ENCODE measurements around the gene SCG3. TPM values are rescaled to one million over a fixed set of nuclear protein-coding genes. Genes with fewer than 3 reads are reported as not detected.
"Not testable (repeated sequence)": the region's sequence is repeated elsewhere in the genome, so short reads cannot be mapped to it uniquely, and the experiment has no call there.

The SCG3 gene
- total RNA-seq = not detected in 3 replicates
- long read RNA-seq = 0 reads

DNA sequence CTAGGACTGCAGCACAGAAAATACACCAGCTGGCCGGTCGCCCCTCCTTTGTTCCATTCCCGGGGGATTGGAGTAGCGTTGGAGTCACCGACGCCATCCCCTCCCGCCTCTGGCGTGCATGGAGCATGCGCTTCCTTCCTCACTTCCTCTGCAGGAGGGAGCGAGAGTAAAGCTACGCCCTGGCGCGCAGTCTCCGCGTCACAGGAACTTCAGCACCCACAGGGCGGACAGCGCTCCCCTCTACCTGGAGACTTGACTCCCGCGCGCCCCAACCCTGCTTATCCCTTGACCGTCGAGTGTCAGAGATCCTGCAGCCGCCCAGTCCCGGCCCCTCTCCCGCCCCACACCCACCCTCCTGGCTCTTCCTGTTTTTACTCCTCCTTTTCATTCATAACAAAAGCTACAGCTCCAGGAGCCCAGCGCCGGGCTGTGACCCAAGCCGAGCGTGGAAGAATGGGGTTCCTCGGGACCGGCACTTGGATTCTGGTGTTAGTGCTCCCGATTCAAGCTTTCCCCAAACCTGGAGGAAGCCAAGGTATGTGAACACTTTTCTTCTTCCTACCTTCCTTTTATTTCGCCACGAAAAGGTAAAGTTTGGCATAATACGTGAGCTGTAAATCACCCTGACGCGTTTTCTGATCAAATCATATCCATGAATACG lies at the start of gene SCG3:
TSS of gene SCG3 (plus strand) at position 201 of the 661 bp plus-strand sequence. CDS start at position 454, 253 bp downstream.
- H3K4me3 Mint-ChIP-seq (ENCODE audit: unreplicated experiment) = peak within 1 kb of the TSS; percentile 64
- no peak within 1 kb of the TSS for H3K27ac Mint-ChIP-seq (ENCODE audit: unreplicated experiment)
- TF ChIP-seq, protein P1, sequence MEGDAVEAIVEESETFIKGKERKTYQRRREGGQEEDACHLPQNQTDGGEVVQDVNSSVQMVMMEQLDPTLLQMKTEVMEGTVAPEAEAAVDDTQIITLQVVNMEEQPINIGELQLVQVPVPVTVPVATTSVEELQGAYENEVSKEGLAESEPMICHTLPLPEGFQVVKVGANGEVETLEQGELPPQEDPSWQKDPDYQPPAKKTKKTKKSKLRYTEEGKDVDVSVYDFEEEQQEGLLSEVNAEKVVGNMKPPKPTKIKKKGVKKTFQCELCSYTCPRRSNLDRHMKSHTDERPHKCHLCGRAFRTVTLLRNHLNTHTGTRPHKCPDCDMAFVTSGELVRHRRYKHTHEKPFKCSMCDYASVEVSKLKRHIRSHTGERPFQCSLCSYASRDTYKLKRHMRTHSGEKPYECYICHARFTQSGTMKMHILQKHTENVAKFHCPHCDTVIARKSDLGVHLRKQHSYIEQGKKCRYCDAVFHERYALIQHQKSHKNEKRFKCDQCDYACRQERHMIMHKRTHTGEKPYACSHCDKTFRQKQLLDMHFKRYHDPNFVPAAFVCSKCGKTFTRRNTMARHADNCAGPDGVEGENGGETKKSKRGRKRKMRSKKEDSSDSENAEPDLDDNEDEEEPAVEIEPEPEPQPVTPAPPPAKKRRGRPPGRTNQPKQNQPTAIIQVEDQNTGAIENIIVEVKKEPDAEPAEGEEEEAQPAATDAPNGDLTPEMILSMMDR (IDR thresholded peaks at IDR 0.05) = no peak
- H3K36me3 Mint-ChIP-seq (ENCODE audit: low read depth) = no peaks in the 10 kb centered on the region
- no peaks in the 10 kb centered on the region for H3K9me3 Mint-ChIP-seq (ENCODE audit: low read depth)
- peaks cover 8% of the 10 kb centered on the region for H3K4me1 Mint-ChIP-seq (ENCODE audit: low read depth)
- peaks cover 38% of the 10 kb centered on the region for H3K27me3 Mint-ChIP-seq (ENCODE audit: low read depth)
- peak; percentile 90 for DNase-seq (ENCODE audit: low spot score)

DNA sequence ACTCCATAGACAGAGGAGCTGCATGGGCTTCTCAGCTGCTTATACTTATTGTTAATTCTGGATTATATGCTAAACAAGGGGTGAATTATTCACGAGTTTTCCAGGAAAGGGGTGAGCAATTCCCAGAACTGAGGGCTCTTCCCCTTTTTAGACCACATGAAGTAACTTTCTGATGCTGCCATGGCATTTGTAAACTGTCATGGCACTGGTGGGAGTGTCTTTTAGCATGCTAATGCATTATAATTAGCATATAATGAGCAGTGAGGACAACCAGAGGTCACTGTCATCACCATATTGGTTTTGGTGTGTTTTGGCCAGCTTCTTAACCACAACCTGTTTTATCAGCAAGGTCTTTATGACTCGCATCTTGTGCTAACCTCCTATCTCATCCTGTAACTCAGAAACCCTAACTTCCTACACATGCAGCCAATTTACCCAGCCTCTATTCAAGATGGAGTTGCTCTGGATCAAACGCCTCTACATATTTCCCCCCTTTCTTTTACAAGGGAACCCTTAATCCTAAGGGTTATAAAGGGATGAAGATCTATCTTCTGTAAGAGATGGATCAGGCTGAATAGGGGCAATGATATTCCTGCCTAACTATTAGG lies 46.6 kb upstream of the SCG3 start:
- no peaks in the 10 kb centered on the region for H3K36me3 Mint-ChIP-seq (ENCODE audit: low read depth)
- TF ChIP-seq, protein P1 (IDR thresholded peaks at IDR 0.05) = no peak
- no peak for DNase-seq (ENCODE audit: low spot score)
- no peak overlapping the region for H3K4me3 Mint-ChIP-seq (ENCODE audit: unreplicated experiment)
- no peaks in the 10 kb centered on the region for H3K9me3 Mint-ChIP-seq (ENCODE audit: low read depth)
- peaks cover 10% of the 10 kb centered on the region for H3K27me3 Mint-ChIP-seq (ENCODE audit: low read depth)
- H3K27ac Mint-ChIP-seq (ENCODE audit: unreplicated experiment) = no peak overlapping the region
- H3K4me1 Mint-ChIP-seq (ENCODE audit: low read depth) = no peaks in the 10 kb centered on the region

DNA sequence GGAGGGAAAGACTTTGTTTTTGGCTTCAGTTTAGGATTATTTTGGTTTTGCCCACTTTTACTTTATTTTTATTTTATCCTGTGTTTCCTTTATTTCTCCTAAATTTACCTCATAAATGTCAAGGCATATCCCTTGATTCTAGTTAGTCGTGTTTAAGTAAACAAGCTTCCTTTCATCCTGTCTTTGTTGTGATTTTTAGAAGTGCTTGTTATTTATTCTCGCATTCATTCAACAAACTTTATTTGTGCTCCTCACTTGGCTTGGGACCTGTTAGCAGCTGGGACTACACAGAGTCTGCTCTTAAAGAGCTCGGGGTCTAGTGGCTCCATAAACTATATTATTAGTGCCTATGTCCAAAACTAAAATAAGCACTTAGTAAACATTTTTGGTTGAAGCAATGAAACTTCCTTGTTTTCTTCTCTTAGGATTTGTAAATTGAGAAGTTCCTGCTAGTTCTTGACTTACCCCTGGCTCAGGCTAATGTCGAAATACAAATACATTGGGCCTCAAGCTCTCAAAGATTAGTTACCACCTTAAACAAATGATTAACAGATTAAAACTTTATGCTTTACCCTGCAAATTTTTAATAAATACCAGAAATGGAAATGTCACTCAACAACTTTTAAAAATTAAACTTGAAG lies 39.7 kb upstream of the SCG3 start:
- no peaks in the 10 kb centered on the region for H3K36me3 Mint-ChIP-seq (ENCODE audit: low read depth)
- no peak for DNase-seq (ENCODE audit: low spot score)
- H3K27ac Mint-ChIP-seq (ENCODE audit: unreplicated experiment) = no peak overlapping the region
- H3K4me3 Mint-ChIP-seq (ENCODE audit: unreplicated experiment) = no peak overlapping the region
- no peaks in the 10 kb centered on the region for H3K9me3 Mint-ChIP-seq (ENCODE audit: low read depth)
- no peaks in the 10 kb centered on the region for H3K4me1 Mint-ChIP-seq (ENCODE audit: low read depth)
- H3K27me3 Mint-ChIP-seq (ENCODE audit: low read depth) = peaks cover 6% of the 10 kb centered on the region
- TF ChIP-seq, protein P1 (IDR thresholded peaks at IDR 0.05) = no peak

DNA sequence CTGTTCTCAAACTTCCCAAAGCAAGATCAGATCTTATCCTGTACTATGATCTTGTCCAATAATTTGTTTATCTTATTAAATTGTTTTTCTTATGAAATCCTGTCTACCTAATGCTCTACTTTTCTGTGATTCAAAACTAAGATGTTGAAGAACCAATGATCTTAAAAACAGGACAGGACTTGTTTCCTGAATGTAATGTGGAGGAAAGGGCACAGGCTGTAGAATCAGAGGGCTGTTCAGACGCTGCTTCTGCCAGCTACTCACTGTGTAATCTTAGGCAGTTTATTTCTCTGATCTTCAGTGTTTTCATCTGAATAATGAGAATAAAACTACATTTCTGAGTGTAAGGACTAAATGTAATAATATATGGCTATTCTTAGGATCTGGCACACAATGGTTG lies 38.6 kb upstream of the SCG3 start:
- TF ChIP-seq, protein P1 (IDR thresholded peaks at IDR 0.05) = no peak

DNA sequence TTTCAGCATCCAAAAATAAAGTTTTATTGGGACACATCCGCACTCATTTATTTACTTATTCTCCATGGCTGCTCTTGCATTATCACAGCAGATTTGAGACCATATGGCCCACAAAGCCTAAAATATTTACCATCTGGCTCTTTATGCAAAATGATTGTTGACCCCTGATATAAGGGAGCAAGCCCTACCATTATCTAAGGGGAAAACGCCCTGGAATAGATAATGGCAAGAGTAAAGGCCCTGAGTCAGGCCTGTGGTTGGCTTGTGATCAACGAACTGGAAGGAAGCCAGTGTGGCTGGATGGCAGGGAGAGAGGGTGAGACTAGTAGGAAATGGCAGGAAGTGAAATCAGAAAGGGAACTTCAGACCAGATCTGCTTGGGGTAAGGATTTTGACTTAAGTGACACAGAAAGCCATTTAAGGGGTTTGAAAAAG lies 34.2 kb upstream of the SCG3 start:
- H3K36me3 Mint-ChIP-seq (ENCODE audit: low read depth) = no peaks in the 10 kb centered on the region
- H3K9me3 Mint-ChIP-seq (ENCODE audit: low read depth) = no peaks in the 10 kb centered on the region
- H3K27ac Mint-ChIP-seq (ENCODE audit: unreplicated experiment) = no peak overlapping the region
- H3K27me3 Mint-ChIP-seq (ENCODE audit: low read depth) = peaks cover 12% of the 10 kb centered on the region
- TF ChIP-seq, protein P1 (IDR thresholded peaks at IDR 0.05) = no peak
- no peak overlapping the region for H3K4me3 Mint-ChIP-seq (ENCODE audit: unreplicated experiment)
- H3K4me1 Mint-ChIP-seq (ENCODE audit: low read depth) = no peaks in the 10 kb centered on the region
- DNase-seq (ENCODE audit: low spot score) = no peak

More for the DNA sequence above, 38.6 kb upstream of the SCG3 start:
- DNase-seq (ENCODE audit: low spot score) = no peak
- H3K4me1 Mint-ChIP-seq (ENCODE audit: low read depth) = no peaks in the 10 kb centered on the region
- no peaks in the 10 kb centered on the region for H3K36me3 Mint-ChIP-seq (ENCODE audit: low read depth)
- no peak overlapping the region for H3K4me3 Mint-ChIP-seq (ENCODE audit: unreplicated experiment)
- peaks cover 6% of the 10 kb centered on the region for H3K27me3 Mint-ChIP-seq (ENCODE audit: low read depth)
- no peak overlapping the region for H3K27ac Mint-ChIP-seq (ENCODE audit: unreplicated experiment)
- no peaks in the 10 kb centered on the region for H3K9me3 Mint-ChIP-seq (ENCODE audit: low read depth)

DNA sequence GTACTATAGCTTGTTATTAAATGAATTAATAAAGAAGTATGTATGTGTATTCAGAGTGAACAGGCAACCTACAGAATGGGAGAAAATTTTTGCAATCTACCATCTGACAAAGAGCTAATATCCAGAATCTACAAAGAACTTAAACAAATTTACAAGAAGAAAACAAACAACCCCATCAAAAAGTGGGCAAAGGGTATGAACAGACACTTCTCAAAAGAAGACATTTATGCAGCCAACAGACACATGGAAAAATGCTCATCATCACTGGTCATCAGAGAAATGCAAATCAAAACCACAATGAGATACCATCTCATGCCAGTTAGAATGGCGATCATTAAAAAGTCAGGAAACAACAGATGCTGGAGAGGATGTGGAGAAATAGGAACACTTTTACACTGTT lies 33.2 kb upstream of the SCG3 start:
- not testable (repeated sequence) for H3K36me3 Mint-ChIP-seq (ENCODE audit: low read depth); H3K4me1 Mint-ChIP-seq (ENCODE audit: low read depth); DNase-seq (ENCODE audit: low spot score); H3K4me3 Mint-ChIP-seq (ENCODE audit: unreplicated experiment); H3K9me3 Mint-ChIP-seq (ENCODE audit: low read depth); H3K27ac Mint-ChIP-seq (ENCODE audit: unreplicated experiment)
- H3K27me3 Mint-ChIP-seq (ENCODE audit: low read depth) = peaks cover 14% of the 10 kb centered on the region

DNA sequence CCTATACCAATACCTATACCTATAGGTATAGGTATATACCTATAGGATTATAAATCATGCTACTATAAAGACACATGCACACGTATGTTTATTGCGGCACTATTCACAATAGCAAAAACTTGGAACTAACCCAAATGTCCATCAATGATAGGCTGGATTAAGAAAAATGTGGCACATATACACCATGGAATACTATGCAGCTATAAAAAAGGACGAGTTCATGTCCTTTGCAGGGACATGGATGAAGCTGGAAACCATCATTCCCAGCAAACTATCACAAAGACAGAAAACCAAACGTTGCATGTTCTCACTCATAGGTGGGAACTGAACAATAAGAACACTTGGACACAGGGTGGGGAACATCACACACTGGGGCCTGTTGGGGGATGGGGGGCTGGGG lies 32.7 kb upstream of the SCG3 start:
- not testable (repeated sequence) for H3K27ac Mint-ChIP-seq (ENCODE audit: unreplicated experiment); H3K4me3 Mint-ChIP-seq (ENCODE audit: unreplicated experiment); H3K9me3 Mint-ChIP-seq (ENCODE audit: low read depth); H3K4me1 Mint-ChIP-seq (ENCODE audit: low read depth); DNase-seq (ENCODE audit: low spot score); H3K36me3 Mint-ChIP-seq (ENCODE audit: low read depth)
- H3K27me3 Mint-ChIP-seq (ENCODE audit: low read depth) = peaks cover 14% of the 10 kb centered on the region
